Inferior parietal cortex (tissue), 1 donor: ENCODE data around the gene RGL1.

Experiments
- DNase-seq: peaks from one replicate; pipeline ENCODE4 v3.0.0-alpha.2; 2016; ENCODE audit errors: extremely low spot score

The RGL1 gene

GRCh38 chr1:183821889-183822611 lies 17.1 kb downstream of the RGL1 start:
- no peak for DNase-seq

- no peak for DNase-seq
Measured at GRCh38 chr1:183824291-183824690, 19.4 kb downstream of the RGL1 start.

DNA sequence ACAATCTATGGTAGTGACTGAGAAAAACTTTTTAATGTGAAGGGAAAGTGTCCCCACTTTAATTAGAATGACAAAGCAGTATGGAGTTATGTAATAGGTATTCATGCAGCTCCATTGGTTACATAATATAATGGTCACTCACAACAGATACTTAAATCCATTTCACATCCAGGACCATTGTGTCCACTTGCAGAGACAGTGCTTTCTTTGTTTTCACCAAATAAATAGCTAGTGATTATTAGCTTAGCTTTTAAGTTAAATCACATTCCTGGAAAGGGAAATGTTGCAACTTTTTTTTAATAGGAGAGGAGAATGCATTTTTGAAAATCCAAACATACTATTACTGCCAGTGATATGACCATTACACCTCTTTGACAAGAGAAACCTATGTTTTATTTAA lies 22.9 kb downstream of the RGL1 start:
- DNase-seq = peak; percentile 62

DNA sequence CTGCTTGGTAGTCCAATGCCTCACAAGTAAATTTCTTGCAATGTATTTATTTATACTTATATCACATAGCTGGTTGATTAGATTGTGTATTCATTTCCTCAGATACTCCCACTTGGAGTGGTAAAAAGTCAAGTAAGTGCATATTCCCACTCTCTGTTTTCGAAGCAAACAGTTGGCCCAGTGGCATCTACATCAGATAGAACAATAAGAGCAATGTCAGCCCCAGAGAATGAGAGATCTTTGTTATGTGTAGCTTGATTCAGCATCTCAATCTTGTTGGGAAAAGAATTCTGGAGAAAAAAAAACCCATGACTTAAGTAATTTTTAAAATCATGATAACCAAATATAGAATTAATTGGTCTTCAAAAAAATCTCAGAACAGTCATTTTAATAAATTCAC lies 25.5 kb downstream of the RGL1 start:
- DNase-seq = peak; percentile 60

GRCh38 chr1:183831311-183831710 lies 26.4 kb downstream of the RGL1 start:
- no peak for DNase-seq

- no peak for DNase-seq
Measured at GRCh38 chr1:183832459-183832858, 27.5 kb downstream of the RGL1 start.

DNA sequence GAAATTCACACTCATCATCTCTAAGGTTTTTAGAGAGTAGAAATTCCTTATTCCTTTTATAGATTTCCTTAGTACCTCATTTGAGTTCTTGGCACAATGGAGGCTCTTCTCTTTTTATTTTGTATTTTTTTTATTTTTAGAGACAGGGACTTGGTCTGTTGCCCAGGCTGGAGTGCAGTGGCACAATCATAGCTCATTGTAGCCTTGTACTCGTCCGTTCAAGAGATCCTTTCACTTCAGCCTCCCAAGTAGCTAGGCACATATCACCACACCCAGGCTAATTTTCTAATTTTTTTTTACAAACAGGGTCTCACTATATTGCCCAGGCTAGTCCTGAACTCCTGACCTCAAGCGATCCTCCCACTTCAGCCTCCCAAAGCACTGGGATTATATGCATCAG lies 29.6 kb downstream of the RGL1 start:
- DNase-seq = no peak

DNA sequence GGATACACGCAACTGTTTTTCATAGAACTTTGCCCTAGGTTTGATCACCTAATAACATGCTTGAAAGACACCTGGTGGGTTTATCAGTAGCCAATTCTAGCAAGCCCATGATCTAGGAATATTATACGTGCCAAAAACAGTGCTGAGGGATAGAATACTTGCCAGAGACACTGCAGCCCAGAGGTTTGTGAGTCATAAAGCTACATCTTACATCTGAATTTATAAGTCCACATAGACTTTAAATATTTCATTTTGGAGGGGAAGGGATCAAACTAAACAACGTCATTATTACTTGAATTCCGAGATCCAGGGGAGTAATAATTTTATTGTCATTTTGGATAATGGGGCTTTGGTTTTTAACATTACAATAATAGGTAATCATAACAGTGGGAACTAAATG lies 31.7 kb downstream of the RGL1 start:
- DNase-seq = no peak

DNA sequence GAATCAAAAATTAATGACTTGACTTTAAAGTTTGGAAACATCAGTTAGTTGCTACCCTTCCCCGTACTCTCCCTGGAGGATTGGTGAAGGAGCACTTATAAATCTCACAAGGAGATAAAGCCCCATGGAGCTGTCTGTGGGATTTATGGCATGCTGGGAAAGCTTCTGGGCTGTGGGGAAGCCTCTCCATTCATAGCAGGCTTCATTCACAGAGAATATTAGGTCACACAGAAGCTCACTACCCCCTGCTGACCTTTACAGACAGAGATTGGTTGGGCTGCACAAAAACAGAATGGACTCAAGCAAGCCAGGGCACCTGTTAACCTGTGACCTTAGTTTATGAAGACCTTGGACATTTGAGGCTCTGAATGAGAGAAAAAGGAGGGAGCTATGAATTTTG lies 32.1 kb downstream of the RGL1 start:
- no peak for DNase-seq

DNA sequence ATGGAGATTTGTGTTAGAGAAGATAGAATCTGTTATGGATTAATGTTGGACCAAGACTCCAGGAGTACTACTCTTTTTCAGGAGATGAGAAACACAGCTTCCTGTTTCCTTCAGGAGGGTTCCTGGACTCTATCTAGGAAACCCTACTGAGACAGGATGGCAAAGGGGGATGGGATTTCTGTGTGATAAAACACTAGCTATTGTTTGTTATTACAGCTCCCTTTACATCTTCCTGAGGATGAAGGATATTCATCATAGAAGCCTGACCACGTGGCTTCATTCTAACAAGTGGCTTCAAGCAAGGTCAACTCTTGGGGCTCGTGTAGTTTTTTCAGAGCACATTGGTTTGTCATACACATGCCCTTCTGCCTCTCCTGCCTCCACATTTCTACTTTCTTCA lies 33.3 kb downstream of the RGL1 start:
- DNase-seq = no peak

DNA sequence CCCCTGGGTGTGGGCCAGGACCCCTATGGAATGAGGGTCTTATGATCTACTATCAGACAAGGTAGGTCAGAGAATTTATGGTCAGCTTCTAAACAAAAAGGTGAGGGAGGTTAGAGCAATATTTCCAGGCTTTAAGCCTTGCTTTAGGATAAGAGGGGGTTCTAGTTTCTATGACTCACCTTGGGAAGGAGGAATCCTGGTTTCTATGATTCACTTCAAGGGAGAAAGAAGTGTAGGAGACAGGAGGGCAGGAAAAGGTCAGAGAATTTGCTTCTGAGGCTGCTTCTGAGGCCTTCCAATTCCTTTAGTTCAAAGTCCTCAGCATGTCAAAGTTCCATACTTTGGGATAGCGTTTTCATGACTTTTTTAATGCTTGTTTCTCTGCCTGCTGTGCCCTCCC lies 35.2 kb downstream of the RGL1 start:
- no peak for DNase-seq

DNA sequence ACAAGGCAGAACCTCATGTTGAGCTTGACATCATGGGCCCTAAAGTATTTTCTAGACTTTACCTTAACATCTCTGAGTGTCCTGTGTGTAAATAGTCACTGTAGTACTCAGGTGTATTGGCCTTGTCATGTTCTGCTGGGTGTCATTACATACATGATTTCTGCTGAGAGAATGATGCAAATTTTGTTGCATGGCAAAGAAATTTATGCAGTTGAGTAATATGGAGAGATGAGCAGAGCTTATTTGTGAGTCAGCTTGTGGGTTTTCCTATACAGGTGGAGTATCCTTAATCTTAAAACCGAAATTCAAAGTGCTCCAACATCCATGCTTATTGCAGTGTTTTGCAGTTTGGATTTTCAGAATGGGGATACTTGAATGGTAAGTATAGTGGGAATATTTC lies 36.6 kb downstream of the RGL1 start:
- no peak for DNase-seq

DNA sequence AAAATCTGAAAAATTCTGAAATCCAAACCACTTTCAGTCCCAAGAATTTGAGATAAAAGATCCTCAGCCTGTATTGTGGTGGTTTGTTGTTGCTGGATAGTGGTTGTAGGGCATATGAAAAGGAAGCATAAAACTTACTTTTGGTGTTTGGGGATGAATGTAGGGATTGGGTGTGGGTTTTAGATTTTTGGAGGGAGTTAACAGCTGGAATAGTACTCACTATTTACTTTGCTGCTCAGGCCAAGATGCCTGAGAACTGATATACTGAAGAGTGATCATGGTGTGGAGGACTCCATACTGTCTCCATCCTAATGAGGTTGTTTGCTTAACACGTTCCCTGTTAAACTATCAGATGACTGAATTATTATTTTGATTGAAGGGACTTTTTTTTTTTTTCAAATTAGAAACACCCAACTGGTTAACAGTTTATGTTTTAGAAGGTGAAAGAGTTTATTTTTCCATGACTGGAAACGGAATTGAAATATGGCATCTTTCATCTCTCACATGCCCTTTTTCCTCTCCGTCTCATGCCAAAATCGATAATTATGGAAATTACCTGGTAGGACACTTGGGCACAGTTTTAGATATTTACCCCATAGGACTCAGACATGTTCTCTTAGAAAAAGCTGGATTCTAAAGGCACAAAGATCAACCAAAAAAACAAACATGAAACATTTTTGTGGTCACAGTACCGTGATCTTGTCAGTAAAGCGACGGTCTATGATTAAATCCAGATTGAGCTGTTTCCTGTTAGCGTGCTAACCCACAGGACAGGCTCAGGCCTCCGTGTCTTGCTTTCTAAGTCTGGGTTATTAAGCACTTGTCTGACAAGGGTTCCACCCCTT lies 37.3 kb downstream of the RGL1 start:
- no peak for DNase-seq

GRCh38 chr1:183842795-183843144 lies 37.9 kb downstream of the RGL1 start:
- DNase-seq = no peak

DNA sequence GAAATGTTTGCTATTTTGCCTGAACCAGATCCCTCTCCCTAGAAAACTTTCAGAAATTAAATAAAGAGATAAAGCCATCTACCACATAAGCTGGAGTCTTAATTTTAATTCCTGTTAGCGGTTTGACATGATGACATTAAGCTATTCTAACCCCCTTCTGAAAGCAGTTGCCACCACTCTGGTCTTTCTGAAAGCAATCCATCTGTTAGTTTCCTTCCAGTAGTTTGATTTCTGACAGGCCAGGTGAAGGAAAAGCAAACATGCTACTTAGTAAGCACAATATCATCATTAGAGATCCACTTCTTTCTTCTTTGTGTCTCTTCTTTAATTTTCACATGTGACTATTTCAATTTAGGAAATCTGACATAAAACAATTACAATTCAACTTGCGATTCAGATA lies 39.9 kb downstream of the RGL1 start:
- no peak for DNase-seq

DNA sequence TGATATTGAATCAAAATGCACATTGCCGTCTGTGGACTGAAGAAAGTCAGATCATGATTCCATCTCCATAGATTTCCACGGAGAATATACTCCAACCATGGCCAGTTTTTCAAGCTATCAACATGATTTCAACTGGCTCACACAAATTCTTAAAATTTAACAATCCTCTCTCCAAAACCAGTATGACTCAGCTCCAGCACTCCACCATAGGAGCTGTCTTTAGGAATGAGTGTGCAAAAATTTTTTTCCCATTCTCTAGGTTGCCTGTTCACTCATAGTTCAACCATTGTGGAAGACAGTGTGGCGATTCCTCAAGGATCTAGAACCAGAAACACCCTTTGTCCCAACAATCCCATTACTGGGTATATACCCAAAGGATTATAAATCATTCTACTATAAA lies 40.8 kb downstream of the RGL1 start:
- DNase-seq = no peak

DNA sequence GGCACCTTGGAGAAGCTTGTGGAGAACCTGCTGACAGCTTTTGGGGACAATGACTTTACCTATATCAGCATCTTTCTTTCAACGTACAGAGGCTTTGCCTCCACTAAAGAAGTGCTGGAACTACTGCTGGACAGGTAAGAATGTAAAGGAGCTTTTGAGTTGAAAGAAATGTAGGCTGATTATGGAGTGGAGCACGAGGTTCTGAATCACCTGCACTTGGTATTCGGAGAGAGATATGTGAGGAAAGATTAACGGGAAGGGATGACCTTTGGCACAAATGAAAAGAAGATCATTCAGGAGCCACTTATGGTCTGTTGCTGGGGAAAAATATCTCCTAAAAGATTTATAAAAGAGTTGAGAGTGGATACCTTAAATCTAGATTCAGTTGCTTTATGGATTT lies 42.7 kb downstream of the RGL1 start:
- DNase-seq = no peak

- DNase-seq = no peak
Measured at GRCh38 chr1:183850852-183851251, 45.9 kb downstream of the RGL1 start.

DNA sequence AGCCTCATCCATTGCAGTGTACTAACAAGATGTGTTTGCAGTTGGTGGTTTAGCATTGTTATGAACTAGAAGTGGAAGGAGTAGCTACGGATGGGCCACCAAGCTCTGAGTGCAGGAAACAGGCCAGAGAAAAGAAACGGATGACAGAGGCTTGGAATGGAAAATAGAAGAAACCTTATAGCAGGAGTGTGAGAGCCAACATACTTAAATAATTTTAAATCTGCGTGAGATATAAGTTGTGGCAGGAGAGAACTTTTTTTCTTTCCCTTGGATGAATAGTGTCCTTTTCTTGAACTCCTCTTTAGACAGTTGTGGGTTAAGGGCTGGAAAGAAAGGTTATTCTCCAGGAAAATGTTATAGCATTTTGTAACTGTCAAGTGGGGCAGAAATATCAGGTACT lies 54.2 kb downstream of the RGL1 start:
- no peak for DNase-seq

- DNase-seq = no peak
Measured at GRCh38 chr1:183859831-183860230, 54.9 kb downstream of the RGL1 start.

DNA sequence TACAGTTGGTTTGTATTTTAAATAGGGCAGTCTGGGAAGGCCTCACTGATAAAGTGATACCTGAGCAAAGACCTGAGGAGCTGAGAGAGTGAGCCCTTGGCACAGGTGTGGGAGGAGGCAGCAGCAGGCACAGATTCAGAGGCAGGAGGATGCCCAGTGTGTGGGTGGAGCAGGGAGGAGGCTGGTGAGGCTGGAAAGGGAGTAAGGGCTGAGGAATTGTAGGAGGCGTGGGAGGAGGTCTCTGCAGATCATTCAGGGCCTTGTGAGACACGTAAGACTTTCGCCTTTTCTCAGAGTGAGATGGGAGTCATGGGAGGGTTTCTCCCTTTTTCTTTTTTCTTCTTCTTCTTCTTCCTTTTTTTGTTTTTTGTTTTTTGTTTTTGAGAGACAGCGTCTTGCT lies 58.0 kb downstream of the RGL1 start:
- DNase-seq = no peak

DNA sequence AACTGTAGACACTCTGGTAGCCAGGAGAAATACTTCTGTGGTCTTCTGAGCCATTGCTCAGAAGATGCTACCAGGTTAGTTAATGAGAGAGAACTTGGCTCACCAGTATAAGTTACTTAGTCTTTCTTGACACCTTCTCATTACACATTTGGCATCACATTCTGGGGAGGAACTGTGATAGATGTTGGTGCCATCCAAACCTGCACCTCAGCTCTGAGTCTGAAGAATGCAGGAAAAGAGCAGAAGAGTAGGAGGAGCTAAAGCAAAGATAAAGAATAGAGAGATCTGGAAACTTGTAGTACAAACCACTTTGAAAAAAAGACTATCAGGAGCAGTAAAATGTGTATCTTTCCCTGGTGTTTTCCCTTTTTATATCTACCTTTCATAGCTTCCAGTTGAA lies 58.9 kb downstream of the RGL1 start:
- no peak for DNase-seq

GRCh38 chr1:183864611-183865010 lies 59.7 kb downstream of the RGL1 start:
- no peak for DNase-seq

GRCh38 chr1:183869230-183869629 lies 64.3 kb downstream of the RGL1 start:
- DNase-seq = no peak
